Tibial nerve (tissue), 3 donors: ENCODE data around the gene SMIM38.

Experiments used
- CTCF ChIP-seq, 5 experiments: fragments of 200-600 bp in 3 of 5; fragments of 450-650 bp in 2 of 5; sonication (generic) in 3 of 5; IDR thresholded peaks; one replicate each; pipeline ENCODE4 v1.5.1; 2016 to 2019; ENCODE audit warnings: antibody characterized with exemption in 5 of 5, mild to moderate bottlenecking in 3 of 5, moderate library complexity in 2 of 5
- POLR2A ChIP-seq, 2 donors: fragments of 450-650 bp; IDR thresholded peaks; one replicate each; pipeline ENCODE4 v1.6.1; 2017; ENCODE audit warnings: antibody characterized with exemption in 2 of 2, mild to moderate bottlenecking in 2 of 2, moderate library complexity in 2 of 2

GRCh38 chr11:69114362-69114761 lies 41.4 kb upstream of the SMIM38 start:
- TF ChIP-seq CTCF (IDR thresholded peaks at IDR 0.05): no peak
- TF ChIP-seq POLR2A (IDR thresholded peaks at IDR 0.05): no peak
